GM19099 (cell line): Measurements from ENCODE around the gene UBR4.

Experiments used
- POLR2A ChIP-seq: IDR thresholded peaks from 3 replicates; pipeline ENCODE4 v1.6.1; 2011; ENCODE audit warnings: low read depth; ENCODE audit not compliant: insufficient read length; ENCODE audit errors: extremely low read depth

Gene UBR4

DNA sequence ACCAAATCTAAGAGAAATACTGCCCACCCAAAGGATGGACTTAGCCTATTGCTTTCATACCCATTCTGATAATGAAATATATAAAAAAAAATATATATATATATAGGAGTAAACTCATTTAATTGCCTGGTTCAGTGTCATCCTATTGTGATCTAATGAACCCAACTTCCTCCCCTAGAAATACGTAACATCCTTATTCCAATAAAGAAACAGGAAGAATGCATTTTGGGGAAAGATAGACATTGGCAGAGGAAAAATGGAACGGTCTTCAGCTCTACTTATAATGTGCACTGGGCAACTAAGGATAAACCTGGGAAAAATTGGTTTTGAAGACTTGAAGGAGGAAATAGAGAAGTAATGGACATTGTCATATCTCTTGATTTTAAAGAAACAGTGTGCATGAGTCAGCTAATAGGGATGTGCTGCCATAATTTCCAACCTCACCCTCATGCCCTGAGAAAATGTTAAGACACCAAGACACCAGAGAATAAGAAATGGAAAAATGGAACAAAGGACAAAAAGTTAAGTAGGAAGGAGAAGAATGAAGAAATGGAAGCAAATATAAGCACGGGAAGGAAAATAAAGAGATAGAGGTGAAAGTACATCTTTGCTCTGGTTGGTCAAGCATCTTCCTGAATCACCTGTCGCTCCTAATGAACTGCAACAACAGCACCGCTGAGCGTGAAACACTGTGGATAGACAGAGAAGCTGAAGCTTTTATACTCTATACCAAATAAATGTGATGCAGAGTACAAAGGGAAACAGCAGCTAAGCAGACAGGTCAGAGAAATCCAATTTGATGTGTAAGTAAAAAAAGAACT is 5.4 kb downstream of the UBR4 start:
- TF ChIP-seq POLR2A = no peak

DNA sequence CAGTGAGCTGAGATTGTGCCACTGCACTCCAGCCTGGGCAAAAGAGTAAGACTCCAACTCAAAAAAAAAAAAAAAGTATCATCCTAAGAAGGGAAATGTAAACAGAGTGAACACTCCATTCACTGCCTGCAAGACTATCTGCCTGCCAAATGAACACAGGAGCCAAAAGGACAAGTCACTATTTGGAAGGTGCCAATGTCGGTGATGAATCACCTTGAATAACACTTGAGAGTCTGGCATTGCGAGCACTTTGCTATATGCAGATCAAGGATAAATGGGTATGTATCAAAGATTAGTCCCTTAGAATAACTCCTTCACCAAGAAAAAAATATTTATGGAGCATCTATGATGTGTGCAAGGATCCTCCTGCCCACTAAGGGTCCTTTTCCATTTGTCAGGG is 6.6 kb downstream of the UBR4 start:
- no peak for TF ChIP-seq POLR2A

DNA sequence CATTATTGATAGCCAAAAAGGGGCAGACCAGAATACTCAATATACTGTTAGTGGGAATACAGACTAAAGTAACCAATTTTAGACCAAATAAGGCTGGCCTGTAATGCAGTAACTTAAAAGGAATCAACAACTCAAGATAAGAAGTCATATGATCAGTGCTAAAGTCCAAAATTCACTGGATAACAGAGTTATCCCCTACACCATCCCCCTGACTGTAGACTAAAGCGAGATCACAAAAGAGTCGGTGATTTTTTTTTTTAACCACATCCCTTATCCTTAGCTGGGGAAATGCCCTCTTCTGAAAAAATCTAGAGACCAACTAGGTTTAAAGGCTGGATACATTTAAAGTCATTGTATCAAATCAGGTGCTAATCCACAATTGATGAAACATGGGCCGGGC is 7.7 kb downstream of the UBR4 start:
- TF ChIP-seq POLR2A = no peak

DNA sequence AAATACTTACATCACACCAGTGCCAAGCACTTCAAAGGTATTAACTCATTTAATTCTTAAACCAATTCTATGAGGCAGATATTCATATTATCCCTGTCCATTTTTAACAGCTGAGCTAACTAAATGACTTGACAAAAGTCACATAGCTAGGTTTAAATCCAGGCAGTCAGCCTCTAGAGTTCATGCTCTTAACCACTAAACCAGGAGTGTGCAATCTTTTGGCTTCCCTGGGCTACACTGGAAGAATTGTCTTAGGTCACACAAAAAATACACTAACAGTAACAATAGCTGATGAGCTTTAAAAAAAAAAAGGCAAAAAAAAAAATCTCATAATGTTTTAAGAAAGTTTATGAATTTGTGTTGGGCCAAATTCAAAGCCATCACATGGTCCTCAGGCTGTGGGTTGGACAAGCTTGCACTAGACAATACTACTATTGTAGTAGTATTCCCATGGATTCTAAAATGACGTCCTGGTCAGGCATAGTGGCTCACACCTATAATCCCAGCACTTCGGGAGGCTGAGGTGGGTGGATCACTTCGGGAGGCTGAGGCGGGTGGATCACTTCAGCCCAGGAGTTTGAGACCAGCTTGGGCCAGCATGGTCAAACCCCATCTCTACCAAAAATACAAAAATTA is 10.0 kb downstream of the UBR4 start:
- TF ChIP-seq POLR2A = no peak

DNA sequence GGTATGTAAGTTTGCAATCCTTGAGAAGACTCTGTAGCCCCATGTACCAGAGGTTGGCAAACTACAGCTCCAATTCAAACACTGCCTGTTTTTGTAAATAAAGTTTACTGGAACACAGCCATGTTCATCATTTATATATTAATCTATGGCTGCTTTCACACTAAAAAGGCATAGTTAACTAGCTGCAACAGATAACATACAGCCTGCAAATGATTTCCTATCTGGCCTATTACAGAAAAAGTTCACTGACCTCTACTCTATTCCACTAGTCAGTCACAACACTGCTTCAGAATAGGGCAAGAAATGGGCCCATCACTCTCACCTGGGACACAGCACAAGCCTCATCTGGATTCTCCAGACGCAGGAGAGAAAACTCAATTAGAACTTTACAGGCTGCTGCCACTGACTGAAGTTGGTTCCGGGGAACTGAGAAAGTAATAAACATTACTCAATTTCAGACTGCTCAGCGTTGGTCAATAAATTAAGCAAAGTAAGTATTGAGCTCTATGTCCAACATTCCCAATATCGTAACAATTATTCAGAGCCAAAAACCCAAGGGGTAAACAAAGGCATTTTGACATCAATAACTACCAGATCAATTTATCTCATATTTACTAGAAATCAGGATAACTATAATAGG is 10.6 kb downstream of the UBR4 start:
- TF ChIP-seq POLR2A = no peak

DNA sequence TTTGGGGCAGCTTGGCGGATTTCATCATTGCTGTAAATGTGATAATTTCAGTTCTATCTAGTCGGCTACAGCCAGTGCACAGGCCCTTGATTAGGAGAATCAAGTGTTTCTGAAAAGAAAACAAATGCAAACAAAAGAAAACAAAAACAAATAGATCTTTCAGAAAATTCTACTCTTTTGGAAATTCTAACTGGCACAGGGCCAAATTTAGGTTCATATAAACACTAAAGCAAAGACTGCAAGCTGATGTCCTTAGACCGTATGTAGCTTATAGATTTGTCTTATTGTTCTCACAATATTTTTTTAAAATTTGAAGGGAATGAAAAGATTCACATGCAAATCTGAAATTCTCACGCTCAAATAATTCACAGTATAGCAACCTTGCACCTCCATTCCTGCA is 11.2 kb downstream of the UBR4 start:
- no peak for TF ChIP-seq POLR2A

DNA sequence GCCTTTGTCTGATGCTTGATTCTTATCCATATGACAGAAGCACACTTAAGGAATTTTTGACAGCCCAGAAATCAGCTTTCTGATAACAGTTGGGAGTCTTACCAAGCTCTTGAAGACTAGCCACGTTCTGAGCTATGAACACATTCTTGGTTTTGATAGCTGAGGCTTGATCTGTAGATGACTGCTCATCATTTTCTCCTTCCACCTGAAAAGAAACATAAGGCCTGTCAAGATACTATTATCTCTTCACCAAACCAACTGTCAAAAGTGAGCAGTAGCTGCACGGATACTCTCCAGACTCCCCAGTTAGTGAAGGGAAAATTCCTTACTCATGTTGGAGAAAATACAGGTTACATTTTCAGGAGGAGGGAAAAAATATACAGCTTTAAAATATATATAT is 12.2 kb downstream of the UBR4 start:
- TF ChIP-seq POLR2A = no peak

- TF ChIP-seq POLR2A = no peak
Measured at GRCh38 chr1:19196331-19196730, 13.7 kb downstream of the UBR4 start.

DNA sequence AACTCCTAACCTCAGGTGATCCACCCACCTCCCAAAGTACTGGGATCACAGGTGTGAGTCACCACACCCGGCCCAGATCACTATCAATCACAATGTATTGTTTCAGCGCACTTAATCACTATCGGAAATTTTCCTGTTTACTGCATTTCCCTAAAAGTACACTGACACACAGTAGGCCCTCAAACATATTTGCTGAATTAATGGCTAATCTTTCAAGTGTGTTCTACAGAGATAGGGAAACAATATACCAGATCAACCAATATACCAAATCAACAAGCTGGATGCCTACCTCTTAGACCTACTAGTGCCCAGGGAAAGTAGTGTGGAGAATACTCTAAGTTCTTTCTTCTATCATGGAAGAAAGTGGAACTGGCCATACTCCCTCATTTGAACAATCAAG is 17.1 kb downstream of the UBR4 start:
- no peak for TF ChIP-seq POLR2A

DNA sequence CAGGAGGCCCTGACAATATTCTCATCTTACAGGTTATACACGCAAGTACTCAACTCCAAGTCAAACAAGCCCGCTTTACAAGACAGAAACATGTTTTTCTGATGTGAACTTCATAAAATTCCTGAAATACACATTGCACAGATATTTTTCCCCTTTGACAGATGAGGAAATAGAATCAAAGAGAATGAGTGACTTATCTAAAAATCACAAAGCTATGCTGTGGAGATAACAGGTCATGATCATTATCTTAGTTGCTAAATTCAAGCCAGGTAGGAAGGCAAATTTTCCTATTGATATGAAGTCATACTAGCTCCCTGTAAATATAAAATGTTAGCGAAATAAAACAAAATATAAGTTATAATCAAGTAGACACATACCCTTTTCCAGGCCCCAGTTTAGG is 18.3 kb downstream of the UBR4 start:
- no peak for TF ChIP-seq POLR2A

DNA sequence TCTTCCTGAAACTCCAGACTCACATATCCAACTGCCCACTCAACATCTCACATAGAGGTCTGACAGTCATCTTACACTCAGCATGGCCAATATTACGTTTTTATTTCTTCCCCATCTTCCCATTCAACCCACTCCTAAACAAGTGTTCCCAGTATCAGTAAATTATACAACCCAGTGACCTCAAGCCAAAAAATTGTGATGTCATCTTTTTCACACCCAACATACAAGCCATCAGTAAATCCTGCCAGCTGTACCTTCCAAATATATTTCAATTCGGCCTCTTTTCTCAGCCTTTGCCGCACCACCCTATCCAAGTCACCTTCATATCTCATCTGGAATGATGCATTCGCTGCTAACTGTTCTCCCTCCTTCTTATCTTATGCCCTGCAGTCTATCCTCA is 19.6 kb downstream of the UBR4 start:
- no peak for TF ChIP-seq POLR2A

GRCh38 chr1:19189270-19189669 is 20.8 kb downstream of the UBR4 start:
- no peak for TF ChIP-seq POLR2A

DNA sequence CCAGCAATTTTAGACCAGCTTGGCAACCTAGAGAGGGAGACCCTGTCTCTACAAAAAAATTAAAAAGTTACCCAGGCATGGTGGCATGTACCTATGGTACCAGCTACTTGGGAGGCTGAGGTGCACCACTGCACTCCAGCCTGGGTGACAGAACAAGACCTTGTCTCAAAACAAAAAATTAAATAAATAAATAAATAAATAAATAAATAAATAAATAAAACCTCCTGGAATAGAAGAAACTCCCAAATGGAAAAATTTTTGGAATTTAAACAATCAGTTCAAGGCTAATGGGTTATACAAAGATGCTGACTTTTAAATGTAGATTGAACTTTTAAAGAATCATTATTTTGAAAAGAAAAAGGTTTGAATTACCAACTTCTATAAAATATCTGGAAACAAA is 22.2 kb downstream of the UBR4 start:
- TF ChIP-seq POLR2A = no peak

GRCh38 chr1:19186001-19186400 is 24.1 kb downstream of the UBR4 start:
- no peak for TF ChIP-seq POLR2A

GRCh38 chr1:19182223-19182622 is 27.8 kb downstream of the UBR4 start:
- no peak for TF ChIP-seq POLR2A
